ENCODE data around the gene PSIP1.

Gene PSIP1

DNA sequence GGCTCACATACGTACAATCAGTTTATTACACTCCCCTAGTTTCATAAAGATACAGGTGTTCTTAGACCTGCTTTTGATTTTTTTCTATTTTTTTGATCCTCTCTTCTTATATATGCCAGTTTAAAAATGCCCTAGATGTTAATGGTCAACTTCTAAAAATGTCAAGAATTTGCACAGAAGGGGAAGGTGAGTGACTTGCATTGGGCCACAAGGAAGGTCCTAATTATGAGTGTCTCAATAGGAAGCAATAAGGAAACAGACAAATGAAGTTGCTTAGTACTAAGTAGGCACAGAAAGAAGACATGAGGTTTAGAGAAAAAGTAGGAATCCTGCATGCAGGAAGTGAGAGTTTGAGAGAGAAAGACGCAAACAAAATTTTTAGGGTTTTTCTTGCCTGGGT lies 38.8 kb upstream of the PSIP1 start:
- Histone ChIP-seq H3K27ac (ENCODE audit: low read depth, low read length) (no peak overlapping the region), H3K9me2 (replicated peaks; ENCODE audit: control insufficient read depth, low read length) (no peaks in the 10 kb centered on the region)
- TF ChIP-seq, protein P1, sequence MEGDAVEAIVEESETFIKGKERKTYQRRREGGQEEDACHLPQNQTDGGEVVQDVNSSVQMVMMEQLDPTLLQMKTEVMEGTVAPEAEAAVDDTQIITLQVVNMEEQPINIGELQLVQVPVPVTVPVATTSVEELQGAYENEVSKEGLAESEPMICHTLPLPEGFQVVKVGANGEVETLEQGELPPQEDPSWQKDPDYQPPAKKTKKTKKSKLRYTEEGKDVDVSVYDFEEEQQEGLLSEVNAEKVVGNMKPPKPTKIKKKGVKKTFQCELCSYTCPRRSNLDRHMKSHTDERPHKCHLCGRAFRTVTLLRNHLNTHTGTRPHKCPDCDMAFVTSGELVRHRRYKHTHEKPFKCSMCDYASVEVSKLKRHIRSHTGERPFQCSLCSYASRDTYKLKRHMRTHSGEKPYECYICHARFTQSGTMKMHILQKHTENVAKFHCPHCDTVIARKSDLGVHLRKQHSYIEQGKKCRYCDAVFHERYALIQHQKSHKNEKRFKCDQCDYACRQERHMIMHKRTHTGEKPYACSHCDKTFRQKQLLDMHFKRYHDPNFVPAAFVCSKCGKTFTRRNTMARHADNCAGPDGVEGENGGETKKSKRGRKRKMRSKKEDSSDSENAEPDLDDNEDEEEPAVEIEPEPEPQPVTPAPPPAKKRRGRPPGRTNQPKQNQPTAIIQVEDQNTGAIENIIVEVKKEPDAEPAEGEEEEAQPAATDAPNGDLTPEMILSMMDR (IDR thresholded peaks at IDR 0.05; ENCODE audit: low read depth, low read length, poor library complexity, severe bottlenecking): no peak
- no peak for TF ChIP-seq EZH2phosphoT487 (IDR thresholded peaks at IDR 0.05; ENCODE audit: borderline replicate concordance, low read length)

DNA sequence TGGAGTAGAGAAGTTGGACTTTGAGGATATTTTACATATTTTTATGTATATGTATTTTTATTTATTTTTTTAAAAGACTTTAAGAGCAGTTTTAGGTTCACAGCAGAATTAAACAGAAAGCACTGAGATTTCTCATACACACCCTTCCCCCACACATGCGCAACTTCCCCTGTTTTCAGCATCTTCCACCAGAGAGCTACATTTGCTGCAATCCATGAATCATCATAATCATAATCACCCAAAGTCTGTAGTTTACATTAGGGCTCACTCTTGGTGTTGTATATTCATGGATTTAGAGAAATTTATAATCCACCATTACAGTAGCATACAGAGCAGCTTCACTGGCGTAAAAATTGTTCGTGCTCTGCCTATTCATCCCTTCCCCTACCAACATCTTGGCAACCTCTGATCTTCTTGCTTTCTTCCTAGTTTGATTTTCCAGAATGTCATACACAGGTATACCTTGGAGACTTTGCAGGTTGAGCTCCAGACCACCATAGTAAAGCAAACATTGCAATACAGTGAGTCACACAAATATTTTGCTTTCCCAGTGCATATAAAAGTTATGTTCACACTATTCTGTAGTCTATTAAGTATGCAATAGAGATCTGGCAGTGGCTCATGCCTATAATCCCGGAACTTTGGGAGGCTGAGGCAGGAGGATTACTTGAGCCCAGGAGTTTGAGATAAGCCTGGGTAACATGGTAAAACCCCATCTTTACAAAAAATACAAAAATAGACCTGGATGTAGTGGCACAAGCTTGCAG lies 32.5 kb upstream of the PSIP1 start:
- TF ChIP-seq, protein P1 (IDR thresholded peaks at IDR 0.05; ENCODE audit: low read depth, low read length, poor library complexity, severe bottlenecking): no peak
- no peak for TF ChIP-seq EZH2phosphoT487 (IDR thresholded peaks at IDR 0.05; ENCODE audit: borderline replicate concordance, low read length)
- Histone ChIP-seq H3K9me3 (ENCODE audit: control insufficient read depth, insufficient read depth, low read length) (no peaks in the 10 kb centered on the region), H3K4me2 (ENCODE audit: low read length) (no peak overlapping the region), H3K9me2 (replicated peaks; ENCODE audit: control insufficient read depth, low read length) (no peaks in the 10 kb centered on the region), H3F3A (ENCODE audit: control insufficient read depth, insufficient read depth) (no peaks in the 10 kb centered on the region), H3K79me2 (ENCODE audit: control insufficient read depth, low read length) (no peaks in the 10 kb centered on the region), H4K20me1 (ENCODE audit: control insufficient read depth, insufficient read depth, low read depth, low read length) (no peaks in the 10 kb centered on the region), H3K4me1 (ENCODE audit: control insufficient read depth, low read length) (peaks cover 3% of the 10 kb centered on the region), H3K4me3 (ENCODE audit: low read length) (no peak overlapping the region), H3K27ac (ENCODE audit: low read depth, low read length) (no peak overlapping the region), H3K27me3 (ENCODE audit: control insufficient read depth, low read length) (no peaks in the 10 kb centered on the region), H3K36me3 (ENCODE audit: control insufficient read depth, low read length) (no peaks in the 10 kb centered on the region)

More for the DNA sequence above, 38.8 kb upstream of the PSIP1 start:
- Histone ChIP-seq H3K4me1 (ENCODE audit: control insufficient read depth, low read length) (peaks cover 13% of the 10 kb centered on the region), H3K9me3 (ENCODE audit: control insufficient read depth, insufficient read depth, low read length) (no peaks in the 10 kb centered on the region), H3K27me3 (ENCODE audit: control insufficient read depth, low read length) (no peaks in the 10 kb centered on the region), H3K4me3 (ENCODE audit: low read length) (no peak overlapping the region), H3K79me2 (ENCODE audit: control insufficient read depth, low read length) (peaks cover 5% of the 10 kb centered on the region), H3K36me3 (ENCODE audit: control insufficient read depth, low read length) (peaks cover 5% of the 10 kb centered on the region; the same call in 1 of the 2 replicates), H3F3A (ENCODE audit: control insufficient read depth, insufficient read depth) (peaks cover 11% of the 10 kb centered on the region), H3K4me2 (ENCODE audit: low read length) (no peak overlapping the region), H4K20me1 (ENCODE audit: control insufficient read depth, insufficient read depth, low read depth, low read length) (no peaks in the 10 kb centered on the region)

DNA sequence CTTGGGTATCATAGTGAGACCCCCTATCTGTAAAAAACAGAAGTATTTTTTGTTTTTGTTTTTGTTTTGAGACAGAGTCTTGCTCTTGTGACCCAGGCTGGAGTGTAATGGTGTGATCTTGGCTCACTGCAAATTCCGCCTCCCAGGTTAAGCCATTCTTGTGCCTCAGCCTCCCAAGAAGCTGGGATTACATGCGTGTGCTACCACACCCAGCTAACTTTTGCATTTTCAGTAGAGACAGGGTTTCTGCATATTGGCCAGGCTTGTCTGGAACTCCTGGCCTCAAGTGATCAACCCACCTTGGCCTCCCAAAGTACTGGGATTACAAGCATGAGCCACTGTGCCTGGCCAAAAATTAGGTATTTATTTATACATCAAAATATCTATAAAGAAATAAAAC lies 31.9 kb upstream of the PSIP1 start:
- no peaks in the 10 kb centered on the region for H3K9me3 ChIP-seq (ENCODE audit: control insufficient read depth, insufficient read depth, low read length)
- H3K27ac ChIP-seq (ENCODE audit: low read depth, low read length): no peak overlapping the region
- no peaks in the 10 kb centered on the region for H3F3A ChIP-seq (ENCODE audit: control insufficient read depth, insufficient read depth)
- H3K9me2 ChIP-seq (replicated peaks; ENCODE audit: control insufficient read depth, low read length): no peaks in the 10 kb centered on the region
- peaks cover 3% of the 10 kb centered on the region for H3K4me1 ChIP-seq (ENCODE audit: control insufficient read depth, low read length)
- H3K4me2 ChIP-seq (ENCODE audit: low read length): no peak overlapping the region
- no peaks in the 10 kb centered on the region for H4K20me1 ChIP-seq (ENCODE audit: control insufficient read depth, insufficient read depth, low read depth, low read length)
- H3K27me3 ChIP-seq (ENCODE audit: control insufficient read depth, low read length): no peaks in the 10 kb centered on the region
- no peaks in the 10 kb centered on the region for H3K79me2 ChIP-seq (ENCODE audit: control insufficient read depth, low read length)
- TF ChIP-seq, protein P1 (IDR thresholded peaks at IDR 0.05; ENCODE audit: low read depth, low read length, poor library complexity, severe bottlenecking): no peak
- no peak for TF ChIP-seq EZH2phosphoT487 (IDR thresholded peaks at IDR 0.05; ENCODE audit: borderline replicate concordance, low read length)
- H3K36me3 ChIP-seq (ENCODE audit: control insufficient read depth, low read length): no peaks in the 10 kb centered on the region
- no peak overlapping the region for H3K4me3 ChIP-seq (ENCODE audit: low read length)
